ENCODE data around the gene ARRB2. TPM values are rescaled to one million over a fixed set of nuclear protein-coding genes. Genes with fewer than 3 reads are reported as not detected.
A peak's percentile ranks its signal among the peaks of the same experiment; 100 is the strongest.

ARRB2 gene
- total RNA-seq, 4 donors from 2014 or later, result 5.5 to 11.8 (median 7.8) TPM

DNA sequence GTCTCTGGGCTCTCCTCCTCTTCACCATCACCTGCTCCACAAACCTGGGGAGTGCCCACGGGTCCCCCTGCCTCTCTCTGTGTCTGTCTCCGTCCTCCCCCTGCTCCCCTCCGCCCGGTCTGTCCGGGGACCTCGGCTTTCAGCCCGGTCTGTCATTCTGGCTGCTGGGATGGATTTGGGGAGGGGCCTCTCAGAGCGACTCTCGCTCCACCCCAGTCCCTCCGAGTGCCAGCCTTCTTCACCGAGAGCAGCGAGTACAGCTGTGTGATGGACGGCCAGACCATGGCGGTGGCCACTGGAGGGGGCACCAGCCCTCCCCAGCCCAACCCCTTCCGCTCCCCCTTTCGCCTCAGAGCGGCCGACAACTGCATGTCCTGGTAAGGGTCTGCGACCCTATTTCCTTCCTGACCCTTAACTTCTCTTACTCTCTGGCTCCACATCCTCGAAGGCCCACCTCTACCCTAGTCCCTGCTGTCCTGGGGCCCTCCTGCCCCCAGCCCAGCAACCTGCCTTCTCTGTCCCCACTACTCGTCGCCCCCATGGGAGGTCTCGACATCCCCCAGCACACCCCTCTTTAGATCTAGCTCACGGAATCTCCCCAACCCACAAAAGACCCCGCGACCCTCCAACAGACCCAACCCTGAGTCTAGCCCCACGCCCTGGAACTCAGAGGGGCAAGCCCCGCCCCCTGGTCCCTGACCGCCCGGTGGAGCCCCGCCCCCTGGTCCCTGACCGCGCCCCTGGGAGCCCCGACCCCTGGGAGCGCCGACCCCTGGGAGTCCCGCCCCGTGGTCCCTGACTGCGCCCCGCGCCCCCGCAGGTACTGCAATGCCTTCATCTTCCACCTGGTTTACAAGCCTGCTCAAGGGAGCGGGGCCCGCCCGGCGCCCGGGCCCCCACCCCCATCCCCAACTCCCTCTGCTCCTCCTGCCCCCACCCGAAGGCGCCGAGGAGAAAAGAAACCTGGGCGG is 34.9 kb downstream of the ARRB2 start:
- no peak overlapping the region for H3K27ac ChIP-seq
- ATAC-seq (no peak), DNase-seq (no peak)
- H3K4me3 ChIP-seq, result no peak overlapping the region
- intact Hi-C loops (cut with DNase I; ENCODE audit: low total_unique reads), result no loop called here
- H3K36me3 ChIP-seq, result no peaks in the 10 kb centered on the region
- TF ChIP-seq, protein P1, sequence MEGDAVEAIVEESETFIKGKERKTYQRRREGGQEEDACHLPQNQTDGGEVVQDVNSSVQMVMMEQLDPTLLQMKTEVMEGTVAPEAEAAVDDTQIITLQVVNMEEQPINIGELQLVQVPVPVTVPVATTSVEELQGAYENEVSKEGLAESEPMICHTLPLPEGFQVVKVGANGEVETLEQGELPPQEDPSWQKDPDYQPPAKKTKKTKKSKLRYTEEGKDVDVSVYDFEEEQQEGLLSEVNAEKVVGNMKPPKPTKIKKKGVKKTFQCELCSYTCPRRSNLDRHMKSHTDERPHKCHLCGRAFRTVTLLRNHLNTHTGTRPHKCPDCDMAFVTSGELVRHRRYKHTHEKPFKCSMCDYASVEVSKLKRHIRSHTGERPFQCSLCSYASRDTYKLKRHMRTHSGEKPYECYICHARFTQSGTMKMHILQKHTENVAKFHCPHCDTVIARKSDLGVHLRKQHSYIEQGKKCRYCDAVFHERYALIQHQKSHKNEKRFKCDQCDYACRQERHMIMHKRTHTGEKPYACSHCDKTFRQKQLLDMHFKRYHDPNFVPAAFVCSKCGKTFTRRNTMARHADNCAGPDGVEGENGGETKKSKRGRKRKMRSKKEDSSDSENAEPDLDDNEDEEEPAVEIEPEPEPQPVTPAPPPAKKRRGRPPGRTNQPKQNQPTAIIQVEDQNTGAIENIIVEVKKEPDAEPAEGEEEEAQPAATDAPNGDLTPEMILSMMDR (IDR thresholded peaks at IDR 0.05 in 4 of 5, conservative IDR thresholded peaks at IDR 0.05 in 1 of 5), result no peak
- TF ChIP-seq POLR2A (IDR thresholded peaks at IDR 0.05), result no peak
- no peaks in the 10 kb centered on the region for H3K4me1 ChIP-seq
- H3K27me3 ChIP-seq, result peaks cover 48 to 57% (median 49%) of the 10 kb centered on the region in 3 donors
- in situ Hi-C loops (cut with MboI; ENCODE audit: low sequenced_read_pairs in 4 of 4), result no loop called here
- no peaks in the 10 kb centered on the region for H3K9me3 ChIP-seq

DNA sequence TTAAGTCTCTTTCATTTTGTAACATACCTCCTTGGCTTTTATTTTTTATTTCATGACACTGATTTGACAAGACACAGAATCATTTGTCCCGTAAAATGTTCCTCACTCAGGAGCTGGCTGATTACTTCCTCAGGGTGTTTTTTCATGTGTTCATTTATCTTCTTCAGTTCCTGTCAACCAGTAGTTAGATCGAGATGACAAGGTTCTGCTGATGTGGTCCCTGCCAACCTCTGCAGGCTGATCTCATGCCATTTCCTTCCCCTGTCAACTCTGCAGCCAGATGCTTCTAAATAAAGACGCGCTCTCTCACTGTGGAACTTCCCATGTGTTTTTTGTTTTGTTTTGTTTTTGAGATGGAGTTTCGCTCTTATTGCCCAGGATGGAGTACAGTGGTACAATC is 37.4 kb downstream of the ARRB2 start:
- peak in 1 of 2 donors; percentile 10 for TF ChIP-seq POLR2A (IDR thresholded peaks at IDR 0.05)
- TF ChIP-seq, protein P1 (IDR thresholded peaks at IDR 0.05 in 4 of 5, conservative IDR thresholded peaks at IDR 0.05 in 1 of 5), result no peak
- no peaks in the 10 kb centered on the region for H3K9me3 ChIP-seq
- no peaks in the 10 kb centered on the region for H3K4me1 ChIP-seq
- H3K4me3 ChIP-seq, result no peak overlapping the region
- in situ Hi-C loops (cut with MboI; ENCODE audit: low sequenced_read_pairs in 4 of 4) (no loop called here), intact Hi-C loops (cut with DNase I; ENCODE audit: low total_unique reads) (no loop called here)
- ATAC-seq (no peak), DNase-seq (no peak)
- H3K27me3 ChIP-seq, result peaks cover 57 to 67% (median 65%) of the 10 kb centered on the region in 3 donors
- no peak overlapping the region for H3K27ac ChIP-seq
- no peaks in the 10 kb centered on the region for H3K36me3 ChIP-seq

DNA sequence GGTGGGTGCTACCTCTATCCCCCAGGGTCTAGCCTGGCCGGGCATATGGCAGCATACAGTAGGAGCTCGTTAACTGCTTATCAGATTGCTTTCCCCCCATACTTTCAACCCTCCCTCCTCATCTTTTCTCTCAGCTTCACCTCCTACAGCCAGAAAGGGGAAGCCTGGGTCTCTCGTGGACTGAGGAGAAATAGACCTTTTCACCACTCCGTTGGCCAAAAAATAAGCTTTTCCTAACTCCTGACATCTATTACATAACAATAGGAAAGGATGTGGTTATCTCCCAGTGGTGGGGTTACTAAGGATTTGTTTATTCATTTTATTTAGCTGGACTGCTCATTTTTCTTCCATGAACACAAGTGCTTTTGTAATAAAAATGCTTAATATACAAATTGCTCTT is 38.3 kb downstream of the ARRB2 start:
- no peaks in the 10 kb centered on the region for H3K4me1 ChIP-seq
- H3K27me3 ChIP-seq, result peaks cover 57 to 67% (median 62%) of the 10 kb centered on the region in 3 donors
- H3K4me3 ChIP-seq, result no peak overlapping the region
- ATAC-seq (no peak), DNase-seq (no peak)
- no peak overlapping the region for H3K27ac ChIP-seq
- in situ Hi-C loops (cut with MboI; ENCODE audit: low sequenced_read_pairs in 4 of 4), result no loop called here
- TF ChIP-seq, protein P1 (IDR thresholded peaks at IDR 0.05 in 4 of 5, conservative IDR thresholded peaks at IDR 0.05 in 1 of 5), result no peak
- TF ChIP-seq POLR2A (IDR thresholded peaks at IDR 0.05), result no peak
- intact Hi-C loops (cut with DNase I; ENCODE audit: low total_unique reads), result no loop called here
- no peaks in the 10 kb centered on the region for H3K36me3 ChIP-seq
- no peaks in the 10 kb centered on the region for H3K9me3 ChIP-seq

DNA sequence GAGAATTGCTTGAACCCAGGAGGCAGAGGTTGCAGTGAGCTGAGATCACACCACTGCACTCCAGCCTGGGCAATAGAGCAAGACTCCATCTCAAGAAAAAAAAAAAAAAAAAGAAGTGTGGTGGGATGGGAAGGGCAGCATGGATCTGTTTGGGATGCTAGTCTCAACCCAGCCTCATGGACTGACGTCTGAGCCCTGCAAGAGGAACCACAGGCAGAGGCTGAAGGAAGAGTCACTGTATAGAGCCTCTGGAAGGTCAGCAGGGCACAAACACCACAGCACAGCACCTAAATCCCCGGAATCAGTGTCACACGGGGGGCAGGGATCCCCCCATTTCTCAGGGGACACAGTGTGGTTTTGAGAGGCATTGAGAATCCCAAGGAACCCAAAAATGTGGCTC is 40.2 kb downstream of the ARRB2 start:
- ATAC-seq (no peak), DNase-seq (no peak)
- no peaks in the 10 kb centered on the region for H3K9me3 ChIP-seq
- no peak overlapping the region for H3K27ac ChIP-seq
- peaks cover 44 to 52% (median 49%) of the 10 kb centered on the region in 3 donors for H3K27me3 ChIP-seq
- no peak overlapping the region for H3K4me3 ChIP-seq
- intact Hi-C loops (cut with DNase I; ENCODE audit: low total_unique reads) (loop anchor here (10.0 kb wide), 1 partner anchor 76 kb away; no protein-coding TSS in a partner anchor), in situ Hi-C loops (cut with MboI; ENCODE audit: low sequenced_read_pairs in 4 of 4) (no loop called here)
- H3K36me3 ChIP-seq, result no peaks in the 10 kb centered on the region
- TF ChIP-seq, protein P1 (IDR thresholded peaks at IDR 0.05 in 4 of 5, conservative IDR thresholded peaks at IDR 0.05 in 1 of 5), result no peak
- no peak for TF ChIP-seq POLR2A (IDR thresholded peaks at IDR 0.05)
- no peaks in the 10 kb centered on the region for H3K4me1 ChIP-seq
